Thyroid gland (tissue), 4 donors: ENCODE measurements around the gene CLSTN2. TPM values are rescaled to one million over a fixed set of nuclear protein-coding genes. Genes with fewer than 3 reads are reported as not detected.

Experiments used
- DNase-seq, 2 donors: peaks; one replicate each; pipeline ENCODE4 v3.0.0-alpha.2; 2019
- H3K27ac ChIP-seq, 3 donors: fragments of 200-600 bp; sonication (generic); 1 replicate in 2 of 3; 2 replicates in 1 of 3; pipeline ENCODE4 v1.5.1; 2016 to 2019; ENCODE audit warnings: mild to moderate bottlenecking in 1 of 3, moderate library complexity in 1 of 3
- H3K27me3 ChIP-seq: fragments of 200-600 bp; sonication (generic); one replicate; pipeline ENCODE4 v1.5.1; 2019
- H3K36me3 ChIP-seq, 2 donors: fragments of 200-600 bp; sonication (generic); one replicate each; pipeline ENCODE4 v1.5.1; 2016 to 2019
- H3K4me1 ChIP-seq, 2 donors: fragments of 200-600 bp; sonication (generic); one replicate each; pipeline ENCODE4 v1.5.1; 2017 to 2019
- H3K4me3 ChIP-seq, 3 donors: fragments of 200-600 bp; sonication (generic); replicated peaks in 1 of 3; 1 replicate in 2 of 3; 2 replicates in 1 of 3; pipeline ENCODE4 v1.5.1; 2016; ENCODE audit warnings: mild to moderate bottlenecking in 1 of 3
- H3K9me3 ChIP-seq: fragments of 200-600 bp; sonication (generic); one replicate; pipeline ENCODE4 v1.5.1; 2017
- POLR2A ChIP-seq, 2 donors: fragments of 450-650 bp; IDR thresholded peaks; one replicate each; pipeline ENCODE4 v1.6.1; 2017; ENCODE audit warnings: antibody characterized with exemption in 2 of 2, mild to moderate bottlenecking in 2 of 2, moderate library complexity in 1 of 2
- WGBS, 2 donors: methylation state at CpG; one replicate each; pipeline ENCODE4 v1.1.5; 2017; 5-methylcytosine and 5-hydroxymethylcytosine counted together
- intact Hi-C: fragments of 100-400 bp; cut with DNase I; formaldehyde crosslinking; loops from one replicate; pipeline ENCODE4 v1.15.1; 2023
- small RNA-seq: library from RNA; depleted of rRNA; stranded (forward); fragments of <200 nt; gene quantifications from one replicate; pipeline ENCODE3, GENCODE V24; 2016
- total RNA-seq, 4 donors: library from RNA; depleted of rRNA; stranded (reverse); fragments of >200 nt; gene quantifications; one replicate each; pipeline ENCODE4 v1.2.3, GENCODE V29; 2016
- TF ChIP-seq, protein P1 (sequence below), 6 experiments: fragments of 200-600 bp in 3 of 6; fragments of 450-650 bp in 3 of 6; sonication (generic) in 3 of 6; IDR thresholded peaks; one replicate each; pipeline ENCODE4 v1.5.1; 2016 to 2019; ENCODE audit warnings: antibody characterized with exemption in 6 of 6, mild to moderate bottlenecking in 2 of 6, inconsistent platforms in 1 of 6, moderate library complexity in 1 of 6

The CLSTN2 gene
- total RNA-seq, 4 donors from 2014 or later = 9.7 to 32.9 (median 15.5) TPM

DNA sequence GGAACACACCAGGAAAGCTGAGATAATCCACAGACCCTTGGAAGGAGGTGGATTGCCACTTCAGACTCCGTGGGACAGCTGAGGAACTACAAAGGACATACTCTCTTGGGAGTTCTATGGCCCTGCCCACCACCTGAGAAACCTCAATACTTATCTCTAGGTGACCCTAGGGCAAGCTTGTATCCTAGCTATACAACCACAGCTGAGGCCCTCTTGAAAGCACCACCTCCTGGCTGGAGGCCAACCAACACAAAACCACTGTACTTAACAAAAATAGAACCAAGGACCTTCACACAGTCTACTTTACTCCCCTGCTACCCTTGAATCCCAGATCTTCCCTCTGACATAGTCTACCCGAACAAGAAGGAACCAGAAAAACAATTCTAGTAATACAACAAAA is 682.1 kb downstream of the CLSTN2 start:
- 65 to 66% methylated on average over 2 of the region's 2 CpGs for WGBS, 2 donors
- H3K4me3 ChIP-seq = no peak overlapping the region
- H3K27me3 ChIP-seq = no peaks in the 10 kb centered on the region
- H3K27ac ChIP-seq = no peak overlapping the region
- no peak for DNase-seq
- H3K36me3 ChIP-seq = no peaks in the 10 kb centered on the region
- TF ChIP-seq POLR2A (IDR thresholded peaks at IDR 0.05) = no peak
- TF ChIP-seq, protein P1, sequence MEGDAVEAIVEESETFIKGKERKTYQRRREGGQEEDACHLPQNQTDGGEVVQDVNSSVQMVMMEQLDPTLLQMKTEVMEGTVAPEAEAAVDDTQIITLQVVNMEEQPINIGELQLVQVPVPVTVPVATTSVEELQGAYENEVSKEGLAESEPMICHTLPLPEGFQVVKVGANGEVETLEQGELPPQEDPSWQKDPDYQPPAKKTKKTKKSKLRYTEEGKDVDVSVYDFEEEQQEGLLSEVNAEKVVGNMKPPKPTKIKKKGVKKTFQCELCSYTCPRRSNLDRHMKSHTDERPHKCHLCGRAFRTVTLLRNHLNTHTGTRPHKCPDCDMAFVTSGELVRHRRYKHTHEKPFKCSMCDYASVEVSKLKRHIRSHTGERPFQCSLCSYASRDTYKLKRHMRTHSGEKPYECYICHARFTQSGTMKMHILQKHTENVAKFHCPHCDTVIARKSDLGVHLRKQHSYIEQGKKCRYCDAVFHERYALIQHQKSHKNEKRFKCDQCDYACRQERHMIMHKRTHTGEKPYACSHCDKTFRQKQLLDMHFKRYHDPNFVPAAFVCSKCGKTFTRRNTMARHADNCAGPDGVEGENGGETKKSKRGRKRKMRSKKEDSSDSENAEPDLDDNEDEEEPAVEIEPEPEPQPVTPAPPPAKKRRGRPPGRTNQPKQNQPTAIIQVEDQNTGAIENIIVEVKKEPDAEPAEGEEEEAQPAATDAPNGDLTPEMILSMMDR (IDR thresholded peaks at IDR 0.05) = no peak
- no peaks in the 10 kb centered on the region for H3K9me3 ChIP-seq
- intact Hi-C loops = no loop called here
- H3K4me1 ChIP-seq = no peaks in the 10 kb centered on the region

DNA sequence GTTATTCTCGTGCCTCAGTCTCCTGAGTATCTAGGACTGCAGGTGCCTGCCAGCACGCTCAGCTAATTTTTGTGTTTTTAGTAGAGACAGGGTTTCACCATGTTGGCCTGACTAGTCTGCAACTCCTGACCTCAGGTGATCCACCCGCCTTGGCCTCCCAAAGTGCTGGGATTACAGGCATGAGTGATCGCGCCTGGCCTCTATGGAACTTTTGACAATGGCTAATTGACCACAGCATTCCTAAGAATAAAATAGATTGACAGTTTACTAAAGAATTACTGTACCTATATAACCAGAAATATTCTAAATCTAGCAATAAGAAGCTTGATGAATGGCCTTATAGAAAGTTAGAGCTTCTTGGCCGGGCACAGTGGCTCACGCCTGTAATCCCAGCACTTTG is 691.9 kb downstream of the CLSTN2 start:
- Histone ChIP-seq H3K27ac (no peak overlapping the region), H3K4me3 (no peak overlapping the region), H3K4me1 (no peaks in the 10 kb centered on the region), H3K9me3 (no peaks in the 10 kb centered on the region), H3K36me3 (no peaks in the 10 kb centered on the region), H3K27me3 (no peaks in the 10 kb centered on the region)
- intact Hi-C loops = no loop called here
- WGBS, 2 donors = 87 to 88% methylated on average over 7 of the region's 7 CpGs
- no peak for DNase-seq
- no peak for TF ChIP-seq POLR2A (IDR thresholded peaks at IDR 0.05)
- TF ChIP-seq, protein P1 (IDR thresholded peaks at IDR 0.05) = no peak

Small RNA genes within 50 kb of the gene (small RNA-seq; reads per million reads assigned to genes)
- gene AC048346.1 = not detected
